NCI-H1105 treated with DMSO at 0.1 percent for 48 hours (cell line): ENCODE measurements around the gene GAS2L1.

Experiments
- DNase-seq: peaks from one replicate; lab custom pipeline; 2025; lab: John Stamatoyannopoulos, UW

GAS2L1 gene

GRCh38 chr22:29327089-29327764 is 20.8 kb downstream of the GAS2L1 start:
- no peak for DNase-seq

- no peak for DNase-seq
These were observed 21.6 kb downstream of the GAS2L1 start for GRCh38 chr22:29328055-29328454.

GRCh38 chr22:29328566-29329500 is 22.4 kb downstream of the GAS2L1 start:
- DNase-seq = no peak

- DNase-seq = no peak
These were observed 23.1 kb downstream of the GAS2L1 start for GRCh38 chr22:29329581-29329980.

GRCh38 chr22:29330291-29330690 is 23.8 kb downstream of the GAS2L1 start:
- DNase-seq = no peak

GRCh38 chr22:29330753-29331152 is 24.3 kb downstream of the GAS2L1 start:
- no peak for DNase-seq

- no peak for DNase-seq
These were observed 24.8 kb downstream of the GAS2L1 start for GRCh38 chr22:29331213-29331612.

- DNase-seq = no peak
These were observed 25.3 kb downstream of the GAS2L1 start for GRCh38 chr22:29331658-29332300.

- DNase-seq = no peak
These were observed 26.5 kb downstream of the GAS2L1 start for GRCh38 chr22:29332886-29333496.

- no peak for DNase-seq
These were observed 27.7 kb downstream of the GAS2L1 start for GRCh38 chr22:29334148-29334547.

GRCh38 chr22:29334696-29335344 is 28.4 kb downstream of the GAS2L1 start:
- DNase-seq = no peak

- DNase-seq = no peak
These were observed 29.2 kb downstream of the GAS2L1 start for GRCh38 chr22:29335656-29336055.

- DNase-seq = no peak
These were observed 30.5 kb downstream of the GAS2L1 start for GRCh38 chr22:29336751-29337490.

GRCh38 chr22:29337631-29338284 is 31.3 kb downstream of the GAS2L1 start:
- DNase-seq = no peak

- no peak for DNase-seq
These were observed 31.9 kb downstream of the GAS2L1 start for GRCh38 chr22:29338398-29338797.

- no peak for DNase-seq
These were observed 33.2 kb downstream of the GAS2L1 start for GRCh38 chr22:29339381-29340235.

- DNase-seq = no peak
These were observed 34.1 kb downstream of the GAS2L1 start for GRCh38 chr22:29340566-29340965.

GRCh38 chr22:29341056-29341848 is 34.8 kb downstream of the GAS2L1 start:
- no peak for DNase-seq

- DNase-seq = no peak
These were observed 35.3 kb downstream of the GAS2L1 start for GRCh38 chr22:29341849-29342127.
